NCI-H1694 treated with DMSO at 0.1 percent for 48 hours (cell line): ENCODE measurements around the gene TM6SF1.
"Not testable (repeated sequence)": the region's sequence is repeated elsewhere in the genome, so short reads cannot be mapped to it uniquely, and the experiment has no call there.

Experiments used
- DNase-seq: peaks from one replicate; lab custom pipeline; 2025; lab: John Stamatoyannopoulos, UW

TM6SF1 gene

GRCh38 chr15:83115831-83116565 lies 8.6 kb downstream of the TM6SF1 start:
- no peak for DNase-seq

DNA sequence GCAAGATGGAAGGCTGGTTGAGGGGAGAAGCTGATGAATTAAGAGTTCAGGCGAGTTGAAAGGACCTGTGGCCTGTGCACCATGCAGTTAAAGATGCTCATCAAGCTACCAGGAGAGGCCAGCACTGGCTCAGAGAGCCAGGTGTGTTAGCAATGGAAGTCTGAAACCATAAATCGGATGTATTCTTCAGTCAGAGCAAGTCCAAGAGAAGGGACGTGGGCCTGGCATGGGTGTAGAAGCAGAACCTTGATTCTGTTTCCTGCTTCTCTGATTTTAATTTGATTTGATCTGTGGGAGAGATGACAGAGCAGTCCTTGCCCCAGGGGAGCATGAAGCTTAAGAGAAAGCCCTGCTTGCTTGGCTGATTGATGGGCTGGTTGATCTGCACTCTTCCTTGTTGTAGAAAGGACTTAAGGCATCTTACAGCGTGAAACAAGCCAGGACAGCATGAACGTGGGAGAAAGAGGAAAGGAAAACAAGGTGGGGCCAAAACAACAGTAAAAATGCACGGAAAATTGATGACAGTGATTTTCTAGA lies 10.9 kb downstream of the TM6SF1 start:
- no peak for DNase-seq

DNA sequence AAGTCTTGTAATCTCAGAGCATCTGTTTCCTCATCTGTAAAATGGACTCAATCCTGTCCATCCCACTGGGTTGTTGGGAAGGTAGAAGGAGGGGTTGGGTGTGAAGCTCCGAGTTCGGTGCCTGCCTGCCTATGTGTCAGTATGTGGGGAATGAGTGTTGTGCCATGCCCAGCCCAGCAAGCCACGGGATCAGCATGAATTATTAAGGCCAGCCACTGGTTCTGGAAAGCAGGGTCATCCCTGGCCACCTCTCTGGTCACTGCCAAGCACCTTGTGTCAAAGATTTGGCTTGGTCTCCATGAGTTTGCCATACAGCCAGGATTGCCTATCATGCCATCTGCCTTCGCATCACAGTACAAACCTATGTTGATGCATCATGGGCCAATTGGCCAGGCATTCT lies 11.5 kb downstream of the TM6SF1 start:
- DNase-seq, result no peak

DNA sequence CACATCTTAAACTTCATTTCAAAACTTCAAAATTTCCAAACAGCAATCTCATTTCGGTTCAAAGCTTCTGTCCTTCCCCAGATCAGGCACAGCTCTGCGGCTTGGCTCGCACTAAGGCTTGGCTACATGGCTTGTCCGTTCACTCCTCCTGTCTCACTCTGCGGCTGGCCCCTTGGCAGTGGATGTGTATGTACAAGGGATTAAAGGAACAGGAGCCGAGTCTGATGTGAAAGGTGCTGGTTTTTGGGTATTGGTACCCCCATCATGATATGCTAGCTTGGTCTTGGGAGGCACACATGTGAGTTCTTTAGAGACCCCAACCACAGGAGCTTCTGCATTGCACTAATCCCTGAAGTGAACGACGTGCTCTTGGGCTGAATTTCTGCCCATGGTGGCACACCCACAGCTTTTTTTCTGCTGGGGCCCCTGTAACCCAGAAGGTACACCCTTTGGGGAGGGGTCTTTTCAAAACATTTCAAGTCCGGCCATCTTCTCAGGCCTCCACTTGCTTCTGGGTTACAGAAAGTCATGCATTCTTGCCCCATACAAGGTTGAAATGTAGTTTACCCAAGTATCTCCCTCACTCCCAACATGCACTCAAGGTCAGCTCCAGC lies 12.6 kb downstream of the TM6SF1 start:
- DNase-seq, result no peak

GRCh38 chr15:83123529-83123928 lies 16.1 kb downstream of the TM6SF1 start:
- DNase-seq, result no peak

DNA sequence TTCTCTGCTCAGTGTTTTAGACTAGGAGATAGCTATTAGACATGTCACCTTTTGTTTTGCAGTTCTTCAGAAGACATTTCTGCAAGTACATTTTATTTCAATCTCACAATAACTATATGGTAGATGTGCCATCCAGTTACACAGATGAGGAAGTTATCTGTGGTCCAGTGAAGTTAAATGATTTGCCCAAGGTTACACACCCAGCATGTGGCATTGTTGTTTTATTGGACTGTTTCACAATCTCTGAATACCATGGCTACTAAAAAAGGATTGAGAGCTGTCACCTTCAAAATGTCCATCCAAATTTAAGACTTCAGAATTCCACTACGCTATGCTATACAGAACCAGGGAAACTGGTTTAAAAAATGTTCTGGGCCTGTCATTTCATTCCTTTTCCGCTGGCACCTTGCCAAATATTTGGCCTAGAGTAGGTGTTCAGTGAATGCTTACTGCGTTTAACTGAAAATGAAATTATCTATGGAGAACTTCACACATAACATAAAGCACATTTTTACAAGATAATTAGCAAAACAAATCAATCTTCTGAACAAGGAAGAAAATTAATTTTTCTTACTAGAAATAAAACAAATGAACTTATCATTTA lies 20.2 kb downstream of the TM6SF1 start:
- DNase-seq, result no peak

DNA sequence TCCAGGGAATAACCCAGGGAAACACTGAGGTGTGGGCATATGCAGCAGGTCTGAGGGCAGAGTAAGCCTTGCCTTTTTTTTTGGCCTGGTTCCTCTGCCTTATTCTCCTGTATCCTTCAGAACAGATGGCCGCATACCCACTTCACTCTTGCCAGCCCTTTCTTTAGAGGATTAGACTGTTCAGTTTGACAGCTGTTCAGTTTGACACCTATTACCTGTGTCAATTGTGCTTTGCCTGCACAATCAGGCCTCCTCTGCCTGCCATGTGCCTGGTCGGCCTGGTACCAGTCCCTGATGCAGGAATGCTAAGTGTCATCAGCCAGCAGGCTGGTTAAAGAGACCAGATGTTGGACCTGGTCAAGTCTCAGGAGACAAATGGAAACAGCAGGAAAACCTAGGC lies 22.3 kb downstream of the TM6SF1 start:
- DNase-seq, result no peak

GRCh38 chr15:83132861-83133523 lies 25.5 kb downstream of the TM6SF1 start:
- DNase-seq, result no peak

DNA sequence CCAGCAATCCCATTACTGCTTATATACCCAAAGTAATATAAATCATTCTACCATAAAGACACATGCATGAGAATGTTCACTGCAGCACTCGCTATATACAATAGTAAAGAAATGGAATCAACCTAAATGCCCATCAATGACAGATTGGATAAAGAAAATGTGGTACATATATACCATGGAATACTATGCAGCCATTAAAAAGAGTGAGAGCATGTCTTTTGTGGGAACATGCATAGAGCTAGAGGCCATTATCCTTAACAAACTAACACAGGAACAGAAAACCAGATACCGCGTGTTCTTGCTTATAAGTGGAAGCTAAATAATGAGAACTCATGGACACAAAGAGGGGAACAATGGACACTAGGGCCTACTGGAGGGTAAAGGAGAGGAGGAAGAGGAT lies 34.7 kb downstream of the TM6SF1 start:
- not testable (repeated sequence) for DNase-seq

DNA sequence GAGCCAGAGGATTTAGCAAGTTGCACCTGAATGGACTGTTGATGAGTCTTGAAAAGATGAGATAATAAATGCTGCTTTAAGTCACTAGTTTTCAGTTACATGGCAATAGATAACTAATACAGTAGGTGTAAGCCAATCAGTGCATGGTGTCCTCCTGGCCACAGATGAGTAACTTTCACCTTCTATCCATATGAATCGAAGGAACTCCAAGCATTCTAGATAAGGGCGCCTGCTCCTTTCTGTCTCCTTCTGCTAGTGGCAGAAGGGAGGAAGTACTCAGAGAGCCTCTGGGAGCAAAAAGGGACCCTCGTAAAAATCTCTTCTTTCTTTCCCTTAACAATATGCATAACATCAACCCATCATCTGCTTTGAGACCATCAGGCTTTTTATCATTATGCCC lies 37.3 kb downstream of the TM6SF1 start:
- no peak for DNase-seq

DNA sequence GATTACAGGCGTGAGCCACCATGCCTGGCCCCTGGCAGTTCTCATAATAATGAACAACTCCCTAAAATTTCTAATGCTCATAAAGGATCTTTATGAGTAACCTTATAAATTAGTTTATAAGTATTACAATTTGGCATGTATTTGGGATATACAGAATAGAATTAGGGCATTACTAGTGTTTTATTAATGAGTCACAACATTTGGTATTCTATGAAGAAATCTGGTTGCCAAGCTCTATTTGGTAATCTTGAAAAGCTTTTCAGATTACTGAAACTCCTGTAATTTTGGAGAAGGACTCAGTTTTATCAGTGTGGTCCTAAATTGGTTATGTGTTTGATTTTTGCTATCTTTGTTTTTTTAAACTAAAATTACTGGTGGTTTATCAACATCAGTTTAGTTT lies 45.8 kb downstream of the TM6SF1 start:
- no peak for DNase-seq

DNA sequence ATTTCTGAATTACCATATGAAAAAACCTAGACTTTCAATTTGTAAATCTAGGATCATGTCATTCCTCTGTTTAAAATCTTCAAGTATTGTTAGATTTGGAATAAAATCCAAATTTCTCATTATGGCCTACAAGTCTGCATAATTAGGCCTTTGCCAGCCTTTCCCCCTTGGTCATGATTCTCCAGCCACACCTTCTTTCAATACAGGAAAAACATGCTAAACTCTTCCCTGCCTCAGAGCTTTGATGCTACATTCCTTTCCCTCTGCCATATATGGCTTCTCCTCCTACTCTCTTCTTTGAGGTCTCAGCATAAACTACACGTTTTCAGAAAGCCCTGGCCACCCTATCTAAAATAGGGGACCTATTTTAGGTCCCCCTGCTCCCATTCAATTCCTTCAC lies 48.5 kb downstream of the TM6SF1 start:
- DNase-seq, result no peak

DNA sequence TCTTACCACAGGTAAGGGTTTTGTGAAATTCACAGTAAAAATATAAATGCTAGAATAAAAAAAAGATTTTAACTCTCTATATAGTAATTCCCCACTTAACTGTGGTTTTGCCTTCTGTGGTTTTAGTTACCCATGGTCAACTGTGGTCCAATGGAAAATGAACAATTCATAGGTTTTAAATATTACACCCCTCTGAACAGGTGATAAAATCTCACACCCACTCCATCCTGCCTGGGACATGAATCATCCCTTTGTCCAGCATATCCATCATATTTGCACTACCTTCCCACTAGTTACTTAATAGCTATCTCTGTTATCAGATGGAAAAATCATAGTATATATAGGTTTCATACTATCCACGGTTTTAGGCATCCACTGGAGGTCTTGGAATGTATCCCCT lies 50.9 kb downstream of the TM6SF1 start:
- DNase-seq, result no peak

GRCh38 chr15:83160741-83161140 lies 53.3 kb downstream of the TM6SF1 start:
- DNase-seq, result no peak

- DNase-seq, result no peak
These were observed 55.6 kb downstream of the TM6SF1 start for GRCh38 chr15:83163032-83163431.

- no peak for DNase-seq
These were observed 56.8 kb downstream of the TM6SF1 start for GRCh38 chr15:83164111-83164770.

DNA sequence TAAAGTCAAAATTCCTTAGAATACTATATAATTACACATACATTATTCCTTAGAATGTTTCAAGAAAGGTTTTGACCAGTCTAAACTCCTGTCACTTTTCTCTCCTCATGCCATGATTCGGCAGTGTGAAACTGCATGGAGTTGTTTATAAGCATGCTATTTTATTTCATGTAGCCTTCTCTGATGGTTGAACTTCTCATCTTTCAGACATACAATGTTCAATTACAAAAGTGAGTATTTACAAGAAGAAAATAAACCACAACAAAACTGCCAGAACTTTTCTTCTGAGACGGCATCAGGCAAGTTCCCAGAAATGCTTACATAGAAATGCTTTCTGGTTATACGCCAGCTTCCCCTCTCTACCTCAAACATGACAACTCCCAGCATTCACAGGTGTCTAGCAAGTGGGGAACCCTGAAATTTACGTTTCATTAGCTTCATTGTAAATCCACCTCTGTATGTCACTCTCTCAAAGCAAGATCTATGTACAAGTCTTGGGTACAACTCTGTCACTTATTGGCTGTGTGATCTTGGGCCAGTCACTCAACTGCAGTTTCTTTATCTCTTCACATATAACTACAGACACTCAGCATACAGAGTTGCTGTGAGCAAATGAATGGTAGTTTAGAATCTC lies 57.4 kb downstream of the TM6SF1 start:
- no peak for DNase-seq

- no peak for DNase-seq
These were observed 58.8 kb downstream of the TM6SF1 start for GRCh38 chr15:83166218-83166617.

- DNase-seq, result no peak
These were observed 59.4 kb downstream of the TM6SF1 start for GRCh38 chr15:83166830-83167229.

DNA sequence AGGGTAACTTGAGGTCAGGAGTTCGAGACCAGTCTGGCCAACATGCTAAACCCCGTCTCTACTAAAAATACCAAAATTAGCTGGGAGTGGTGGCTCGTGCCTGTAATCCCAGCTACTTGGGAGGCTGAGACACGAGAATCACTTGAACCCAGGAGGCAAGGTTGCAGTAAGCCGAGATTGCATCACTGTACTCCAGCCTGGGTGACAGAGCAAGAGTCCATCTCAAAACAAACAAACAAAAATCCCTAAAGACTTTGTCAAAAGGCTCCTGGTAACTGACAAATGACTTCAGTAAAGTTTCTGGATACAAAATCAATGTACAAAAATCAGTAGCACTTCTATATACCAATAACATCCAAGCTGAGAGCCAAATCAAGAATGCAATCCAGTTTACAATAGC lies 62.1 kb downstream of the TM6SF1 start:
- not testable (repeated sequence) for DNase-seq

GRCh38 chr15:83170474-83171165 lies 63.2 kb downstream of the TM6SF1 start:
- DNase-seq, result no peak
